GM23248 (cell line): ENCODE measurements around the gene ADAMTS14. TPM values are rescaled to one million over a fixed set of nuclear protein-coding genes. Genes with fewer than 3 reads are reported as not detected.
"Not testable (repeated sequence)": the region's sequence is repeated elsewhere in the genome, so short reads cannot be mapped to it uniquely, and the experiment has no call there.

Experiments used
- DNase-seq: peaks from one replicate; pipeline ENCODE4 v3.0.0-alpha.2; 2015
- H2AFZ ChIP-seq: fragments of 200-600 bp; sonication (generic); 2 replicates; pipeline ENCODE4 v1.6.1; 2016; ENCODE audit warnings: antibody characterized with exemption
- H3F3A ChIP-seq: fragments of 200-600 bp; sonication (generic); 2 replicates; pipeline ENCODE4 v1.6.1; 2016; ENCODE audit warnings: mild to moderate bottlenecking, antibody characterized with exemption, mixed run types; ENCODE audit not compliant: insufficient read depth
- H3K27ac ChIP-seq: fragments of 200-600 bp; sonication (generic); 2 replicates; pipeline ENCODE4 v1.5.1; 2016; ENCODE audit warnings: mild to moderate bottlenecking
- H3K27me3 ChIP-seq: fragments of 200-600 bp; sonication (generic); replicated peaks from 2 replicates; pipeline ENCODE4 v1.6.1; 2016; ENCODE audit warnings: mild to moderate bottlenecking; ENCODE audit not compliant: insufficient read depth
- H3K36me3 ChIP-seq: fragments of 200-600 bp; sonication (generic); 2 replicates; pipeline ENCODE4 v1.6.1; 2016; ENCODE audit warnings: low read depth, mild to moderate bottlenecking
- H3K4me1 ChIP-seq: fragments of 200-600 bp; sonication (generic); 2 replicates; pipeline ENCODE4 v1.6.1; 2016; ENCODE audit warnings: mild to moderate bottlenecking; ENCODE audit not compliant: insufficient read depth
- H3K4me2 ChIP-seq: fragments of 200-600 bp; sonication (generic); one replicate; pipeline ENCODE4 v1.6.1; 2016; ENCODE audit warnings: mild to moderate bottlenecking; ENCODE audit not compliant: unreplicated experiment
- H3K4me3 ChIP-seq: fragments of 200-600 bp; sonication (generic); 2 replicates; pipeline ENCODE4 v1.5.1; 2016; ENCODE audit warnings: mild to moderate bottlenecking
- H3K79me2 ChIP-seq: fragments of 200-600 bp; sonication (generic); 2 replicates; pipeline ENCODE4 v1.6.1; 2016; ENCODE audit warnings: mild to moderate bottlenecking; ENCODE audit not compliant: insufficient read depth
- H3K9ac ChIP-seq: fragments of 200-600 bp; sonication (generic); 2 replicates; pipeline ENCODE4 v1.6.1; 2016; ENCODE audit warnings: mild to moderate bottlenecking
- H3K9me2 ChIP-seq: fragments of 200-600 bp; sonication (generic); 2 replicates; pipeline ENCODE4 v1.6.1; 2016; ENCODE audit warnings: mixed run types, mild to moderate bottlenecking, moderate library complexity; ENCODE audit not compliant: insufficient read depth
- H3K9me3 ChIP-seq: fragments of 200-600 bp; sonication (generic); one replicate; pipeline ENCODE4 v1.6.1; 2017; ENCODE audit warnings: low read depth
- H4K20me1 ChIP-seq: fragments of 200-600 bp; sonication (generic); 2 replicates; pipeline ENCODE4 v1.6.0; 2016; ENCODE audit not compliant: insufficient read depth
- EZH2 ChIP-seq: fragments of 200-600 bp; sonication (generic); IDR thresholded peaks from 2 replicates; pipeline ENCODE4 v1.6.1; 2018; ENCODE audit warnings: antibody characterized with exemption, mild to moderate bottlenecking; ENCODE audit not compliant: insufficient read depth, poor library complexity, severe bottlenecking
- EZH2phosphoT487 ChIP-seq: fragments of 200-600 bp; sonication (generic); IDR thresholded peaks from 2 replicates; pipeline ENCODE4 v1.6.1; 2018; ENCODE audit warnings: antibody characterized with exemption, moderate library complexity, mild to moderate bottlenecking, low read depth; ENCODE audit not compliant: insufficient read depth
- WGBS, 2 experiments: methylation state at CpG; one replicate each; pipeline ENCODE4 v1.1.6; 2015 to 2017; ENCODE audit warnings: low lambda C conversion rate in 2 of 2, low coverage in 1 of 2; ENCODE audit errors: missing lambda C conversion rate in 2 of 2; 5-methylcytosine and 5-hydroxymethylcytosine counted together
- in situ Hi-C: fragments of 300-500 bp; cut with MboI; formaldehyde crosslinking; loops from 2 replicates; pipeline ENCODE4 v1.15.0; 2020
- polyA plus RNA-seq: library from polyadenylated mRNA; unstranded; fragments of >200 nt; fragmentation: Nextera tagmentation; extraction: Ambion mirVana; gene quantifications from 2 replicates; pipeline ENCODE4 v1.2.1, GENCODE V29; 2016
- total RNA-seq: library from RNA; depleted of rRNA; stranded (reverse); fragments of >200 nt; shearing (Covaris generic); gene quantifications from 2 replicates; pipeline ENCODE4 v1.2.3, GENCODE V29; 2014

Gene ADAMTS14
- total and polyA plus RNA-seq, 2 experiments from 2014 or later, result 0.91 to 0.97 TPM

- H3F3A ChIP-seq, result no peaks in the 10 kb centered on the region
- H3K4me3 ChIP-seq, result no peak overlapping the region
- no peak overlapping the region for H3K27ac ChIP-seq
- H3K9me3 ChIP-seq, result no peaks in the 10 kb centered on the region
- H3K4me2 ChIP-seq, result no peak overlapping the region
- WGBS, 2 experiments, result 63 to 71% methylated on average over 8 of the region's 8 CpGs
- in situ Hi-C loops, result no loop called here
- DNase-seq, result no peak
- no peak overlapping the region for H3K9ac ChIP-seq
- TF ChIP-seq EZH2phosphoT487 (no peak), EZH2 (no peak)
- no peaks in the 10 kb centered on the region for H3K4me1 ChIP-seq
- no peaks in the 10 kb centered on the region for H3K79me2 ChIP-seq
- H4K20me1 ChIP-seq, result no peaks in the 10 kb centered on the region
- H3K36me3 ChIP-seq, result no peaks in the 10 kb centered on the region
- H3K9me2 ChIP-seq, result no peaks in the 10 kb centered on the region
- H2AFZ ChIP-seq, result no peak overlapping the region
- H3K27me3 ChIP-seq, result peaks cover 7% of the 10 kb centered on the region; the same call in 1 of the 2 replicates
Measured at GRCh38 chr10:70765794-70766594, 93.7 kb downstream of the ADAMTS14 start.

GRCh38 chr10:70768026-70768685 lies 95.8 kb downstream of the ADAMTS14 start:
- H3K9me3 ChIP-seq, H4K20me1 ChIP-seq, H3K4me1 ChIP-seq, H3K9me2 ChIP-seq, in situ Hi-C loops, H3K27ac ChIP-seq, DNase-seq, H3K79me2 ChIP-seq, H3K4me3 ChIP-seq, H3K4me2 ChIP-seq, H3K9ac ChIP-seq, H3K27me3 ChIP-seq, H2AFZ ChIP-seq, H3K36me3 ChIP-seq, H3F3A ChIP-seq: not testable (repeated sequence)
- WGBS, 2 experiments, result 49 to 50% methylated on average over 6 of the region's 6 CpGs

DNA sequence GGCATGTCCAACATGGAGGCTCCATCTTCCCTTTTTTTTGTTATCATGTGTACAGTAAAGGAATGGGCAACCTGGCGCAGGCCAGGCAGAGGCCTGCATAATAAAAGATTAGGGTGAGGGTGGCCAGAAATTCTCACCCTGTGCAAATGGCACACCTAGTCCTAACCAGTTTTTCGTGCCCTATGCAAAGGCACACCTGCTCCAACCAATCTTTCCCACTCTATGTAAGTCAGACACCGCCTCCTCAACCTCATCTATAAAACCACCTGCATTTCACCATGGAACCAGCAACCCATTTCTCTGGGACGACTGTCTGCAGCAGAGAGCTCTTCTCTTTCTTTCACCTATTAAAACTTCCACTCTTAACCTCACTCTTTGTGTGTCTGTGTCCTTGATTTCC lies 96.8 kb downstream of the ADAMTS14 start:
- Histone ChIP-seq H3K27ac (no peak overlapping the region), H3K9me2 (no peaks in the 10 kb centered on the region), H3K79me2 (no peaks in the 10 kb centered on the region), H3K4me3 (no peak overlapping the region), H3K27me3 (peaks cover 7% of the 10 kb centered on the region; the same call in 1 of the 2 replicates), H3K9me3 (no peaks in the 10 kb centered on the region), H3F3A (no peaks in the 10 kb centered on the region), H2AFZ (no peak overlapping the region), H3K4me1 (no peaks in the 10 kb centered on the region), H4K20me1 (no peaks in the 10 kb centered on the region), H3K4me2 (no peak overlapping the region), H3K36me3 (no peaks in the 10 kb centered on the region), H3K9ac (no peak overlapping the region)
- no peak for TF ChIP-seq EZH2
- TF ChIP-seq EZH2phosphoT487, result no peak
- in situ Hi-C loops, result no loop called here
- no peak for DNase-seq
- 37 to 48% methylated on average over 4 of the region's 4 CpGs for WGBS, 2 experiments

DNA sequence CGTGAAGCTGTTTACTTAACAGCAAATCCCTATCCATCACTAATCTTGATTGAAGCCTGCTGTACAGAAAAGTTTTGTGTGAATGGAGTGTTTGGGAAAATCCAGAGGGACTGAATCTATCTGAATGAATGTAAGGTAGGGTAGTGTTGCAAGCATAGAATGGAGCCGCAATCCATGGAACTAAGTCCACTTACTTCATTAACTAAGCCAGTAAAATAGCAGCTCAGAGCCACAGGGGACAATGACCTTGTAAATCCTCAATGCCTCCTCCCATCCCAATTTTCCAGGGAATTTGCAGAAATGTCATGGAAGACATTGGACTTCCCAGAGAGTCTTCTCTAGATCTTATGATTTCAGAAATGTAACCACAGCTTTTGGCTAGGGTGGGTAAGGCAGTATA lies 97.7 kb downstream of the ADAMTS14 start:
- no peak for DNase-seq

GRCh38 chr10:70770516-70770915 lies 98.2 kb downstream of the ADAMTS14 start:
- H3K79me2 ChIP-seq, H4K20me1 ChIP-seq, in situ Hi-C loops, H3K36me3 ChIP-seq, H3F3A ChIP-seq, H3K9ac ChIP-seq, DNase-seq, H3K4me2 ChIP-seq, H3K9me3 ChIP-seq, H2AFZ ChIP-seq, H3K27ac ChIP-seq, H3K4me1 ChIP-seq, H3K4me3 ChIP-seq, H3K27me3 ChIP-seq, H3K9me2 ChIP-seq: not testable (repeated sequence)
- WGBS, 2 experiments, result 87 to 88% methylated on average over 7 of the region's 7 CpGs

More for the DNA sequence above, 97.7 kb downstream of the ADAMTS14 start:
- H2AFZ ChIP-seq, result no peak overlapping the region
- H3K4me2 ChIP-seq, result no peak overlapping the region
- in situ Hi-C loops, result no loop called here
- no peaks in the 10 kb centered on the region for H3K79me2 ChIP-seq
- no peaks in the 10 kb centered on the region for H3K4me1 ChIP-seq
- TF ChIP-seq EZH2, result no peak
- no peak for TF ChIP-seq EZH2phosphoT487
- H3K27me3 ChIP-seq, result peaks cover 7% of the 10 kb centered on the region; the same call in 1 of the 2 replicates
- 57 to 62% methylated on average over 2 of the region's 2 CpGs for WGBS, 2 experiments
- no peaks in the 10 kb centered on the region for H4K20me1 ChIP-seq
- H3K9me3 ChIP-seq, result no peaks in the 10 kb centered on the region
- H3K9ac ChIP-seq, result no peak overlapping the region
- no peaks in the 10 kb centered on the region for H3K9me2 ChIP-seq
- no peak overlapping the region for H3K4me3 ChIP-seq
- no peaks in the 10 kb centered on the region for H3F3A ChIP-seq
- H3K36me3 ChIP-seq, result no peaks in the 10 kb centered on the region
- no peak overlapping the region for H3K27ac ChIP-seq
